Vagina (tissue), 2 donors: ENCODE results near the gene CLEC7A.

Experiments used
- POLR2AphosphoS5 ChIP-seq, 2 donors: sonication (generic); formaldehyde crosslinking; IDR thresholded peaks; one replicate each; pipeline ENCODE4 v1.9.0; 2017; ENCODE audit warnings: antibody characterized with exemption in 2 of 2, mild to moderate bottlenecking in 2 of 2, low read depth in 1 of 2; ENCODE audit not compliant: insufficient read depth in 1 of 2
- TF ChIP-seq, protein P1 (sequence below), 3 experiments: fragments of 450-650 bp in 2 of 3; fragments of 200-600 bp in 1 of 3; sonication (generic) in 1 of 3; IDR thresholded peaks; one replicate each; pipeline ENCODE4 v1.5.1; 2017 to 2019; ENCODE audit warnings: antibody characterized with exemption in 3 of 3, mild to moderate bottlenecking in 2 of 3, moderate library complexity in 2 of 3

DNA sequence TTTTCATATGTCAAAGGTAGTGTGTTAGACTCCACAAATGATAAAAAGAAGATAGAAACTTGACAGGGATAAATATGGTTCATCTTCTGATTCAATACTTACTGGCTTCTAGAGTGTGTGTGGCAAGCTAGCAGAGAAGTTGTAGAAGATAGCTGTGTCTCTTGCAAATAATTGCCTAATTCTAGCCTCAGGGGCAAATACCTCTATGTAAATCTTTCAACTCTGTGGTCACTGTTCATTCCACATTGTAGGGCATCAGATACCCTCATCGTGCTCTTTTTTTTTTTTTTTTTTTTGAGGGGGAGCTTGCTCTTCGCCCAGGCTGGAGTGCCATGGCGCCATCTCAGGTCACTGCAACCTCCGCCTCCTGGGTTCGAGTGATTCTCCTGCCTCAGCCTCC is 40.2 kb upstream of the CLEC7A start:
- TF ChIP-seq, protein P1, sequence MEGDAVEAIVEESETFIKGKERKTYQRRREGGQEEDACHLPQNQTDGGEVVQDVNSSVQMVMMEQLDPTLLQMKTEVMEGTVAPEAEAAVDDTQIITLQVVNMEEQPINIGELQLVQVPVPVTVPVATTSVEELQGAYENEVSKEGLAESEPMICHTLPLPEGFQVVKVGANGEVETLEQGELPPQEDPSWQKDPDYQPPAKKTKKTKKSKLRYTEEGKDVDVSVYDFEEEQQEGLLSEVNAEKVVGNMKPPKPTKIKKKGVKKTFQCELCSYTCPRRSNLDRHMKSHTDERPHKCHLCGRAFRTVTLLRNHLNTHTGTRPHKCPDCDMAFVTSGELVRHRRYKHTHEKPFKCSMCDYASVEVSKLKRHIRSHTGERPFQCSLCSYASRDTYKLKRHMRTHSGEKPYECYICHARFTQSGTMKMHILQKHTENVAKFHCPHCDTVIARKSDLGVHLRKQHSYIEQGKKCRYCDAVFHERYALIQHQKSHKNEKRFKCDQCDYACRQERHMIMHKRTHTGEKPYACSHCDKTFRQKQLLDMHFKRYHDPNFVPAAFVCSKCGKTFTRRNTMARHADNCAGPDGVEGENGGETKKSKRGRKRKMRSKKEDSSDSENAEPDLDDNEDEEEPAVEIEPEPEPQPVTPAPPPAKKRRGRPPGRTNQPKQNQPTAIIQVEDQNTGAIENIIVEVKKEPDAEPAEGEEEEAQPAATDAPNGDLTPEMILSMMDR (IDR thresholded peaks at IDR 0.05): no peak
- no peak for TF ChIP-seq POLR2AphosphoS5 (IDR thresholded peaks at IDR 0.05; ENCODE audit: insufficient read depth in 1 of 2, low read depth in 1 of 2)
